ENCODE data around the gene WBP2NL. TPM values are rescaled to one million over a fixed set of nuclear protein-coding genes. Genes with fewer than 3 reads are reported as not detected.

The WBP2NL gene
- total and polyA plus RNA-seq, 2 of the 8 experiments (the other 6 are each of a cell fraction or from before 2014, with no cell fraction given) = not detected

- TF ChIP-seq CHD7 (IDR thresholded peaks at IDR 0.05; ENCODE audit: insufficient replicate concordance, low read length) (no peak), SIN3A (conservative IDR thresholded peaks at IDR 0.05 in 1 of 2, IDR thresholded peaks at IDR 0.05 in 1 of 2; ENCODE audit: low read depth in 1 of 2, low read length in 2 of 2) (no peak), TEAD4 (IDR thresholded peaks at IDR 0.05; ENCODE audit: low read depth, low read length) (no peak)
Observed at GRCh38 chr22:41992496-41992895, 6.1 kb upstream of the WBP2NL start (continued).

Measured in H1 (cell line).